Activated CD8-positive, alpha-beta memory T cell treated with anti-CD3 and anti-CD28 coated beads, Interleukin-2, amount 10 ng/mL, durations not matched to agents 7 days and 5 days (primary cell): ENCODE data around the gene TUBB. TPM values are rescaled to one million over a fixed set of nuclear protein-coding genes. Genes with fewer than 3 reads are reported as not detected.

Experiments used
- ATAC-seq: fragments of 150-1000 bp; cut with Tn5 transposase; one replicate; pipeline ENCODE4 v1.10.0; 2021; ENCODE audit warnings: moderate library complexity
- CTCF ChIA-PET: fragments of 350-600 bp; sonication (Branson Sonifier 250); formaldehyde crosslinking; loops from one replicate; lab custom pipeline; 2021; ENCODE audit warnings: antibody characterized with exemption; lab: Charles Lee
- DNase-seq: peaks from one replicate; pipeline ENCODE4 v3.0.0-alpha.2; 2020
- H3K27ac Mint-ChIP-seq: one replicate; pipeline ENCODE4 v1.8.0; 2021; ENCODE audit warnings: mild to moderate bottlenecking, mixed read lengths
- H3K27me3 Mint-ChIP-seq: one replicate; pipeline ENCODE4 v1.8.0; 2021; ENCODE audit warnings: mixed read lengths
- H3K36me3 Mint-ChIP-seq: one replicate; pipeline ENCODE4 v1.8.0; 2021; ENCODE audit warnings: mild to moderate bottlenecking, mixed read lengths
- H3K4me1 Mint-ChIP-seq: one replicate; pipeline ENCODE4 v1.8.0; 2021; ENCODE audit warnings: mixed read lengths
- H3K4me3 Mint-ChIP-seq: one replicate; pipeline ENCODE4 v1.8.0; 2021; ENCODE audit warnings: mild to moderate bottlenecking, moderate library complexity, mixed read lengths
- H3K9me3 Mint-ChIP-seq: one replicate; pipeline ENCODE4 v1.8.0; 2022; ENCODE audit warnings: low read depth, mixed read lengths
- total RNA-seq, 2 experiments: library from RNA; stranded (reverse); gene quantifications; one replicate each; pipeline ENCODE4 v1.2.3, GENCODE V29; 2021

TUBB gene
- total RNA-seq: 1,000 to 10,000 TPM; 1,499 to 1,522 TPM

DNA sequence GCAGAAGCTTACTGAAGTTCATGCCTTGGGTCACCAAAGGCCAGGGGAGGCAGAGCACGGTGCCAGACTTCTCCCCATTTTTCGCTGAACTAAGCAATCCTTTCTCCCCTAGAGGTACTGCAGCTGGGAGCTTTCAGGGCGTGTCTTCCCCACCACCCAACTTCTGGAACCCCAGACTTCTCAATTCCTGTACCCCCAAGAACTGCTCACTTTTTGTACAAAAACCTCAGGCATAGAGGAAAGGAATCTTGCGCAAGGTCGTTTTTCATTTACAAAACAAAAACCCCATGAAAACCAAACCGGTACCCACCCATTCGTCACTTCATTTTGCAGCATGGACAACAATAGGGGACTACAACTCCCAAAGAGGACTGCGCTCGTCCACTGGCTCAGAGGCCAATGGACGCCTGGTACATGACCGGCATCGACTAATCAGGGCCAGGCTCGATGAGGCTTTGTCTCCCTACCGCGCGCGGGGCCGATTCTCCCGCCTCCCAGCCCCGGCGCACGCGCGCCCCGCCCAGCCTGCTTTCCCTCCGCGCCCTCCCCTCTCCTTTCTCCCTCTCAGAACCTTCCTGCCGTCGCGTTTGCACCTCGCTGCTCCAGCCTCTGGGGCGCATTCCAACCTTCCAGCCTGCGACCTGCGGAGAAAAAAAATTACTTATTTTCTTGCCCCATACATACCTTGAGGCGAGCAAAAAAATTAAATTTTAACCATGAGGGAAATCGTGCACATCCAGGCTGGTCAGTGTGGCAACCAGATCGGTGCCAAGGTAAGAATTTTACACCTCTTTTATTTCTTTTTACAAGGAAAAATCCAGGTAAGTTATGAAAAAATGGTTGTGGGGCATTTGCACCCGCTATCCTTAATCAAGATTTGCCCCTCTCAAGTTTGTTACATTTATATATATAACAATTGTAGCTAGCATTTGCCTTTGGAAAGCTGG lies at the start of gene TUBB:
TUBB (plus strand) TSS at position 562 of the 947 bp plus-strand sequence; CDS start at position 717, 155 bp downstream.
- ATAC-seq (peak; percentile 72), DNase-seq (peak; percentile 98)
- Mint-ChIP-seq H3K27ac (peak within 1 kb of the TSS; percentile 95), H3K4me3 (peak within 1 kb of the TSS; percentile 99), H3K36me3 (peaks cover 64% of the 10 kb centered on the region), H3K4me1 (peaks cover 58% of the 10 kb centered on the region), H3K27me3 (no peaks in the 10 kb centered on the region), H3K9me3 (no peaks in the 10 kb centered on the region)
- CTCF ChIA-PET: interaction anchor here (0.7 to 32.1 kb wide), 13 partner anchors 9 to 179 kb away, joined by 3 to 936 read pairs (median 5); partner anchors contain the start of genes DHX16, FLOT1, MRPS18B and PPP1R10

DNA sequence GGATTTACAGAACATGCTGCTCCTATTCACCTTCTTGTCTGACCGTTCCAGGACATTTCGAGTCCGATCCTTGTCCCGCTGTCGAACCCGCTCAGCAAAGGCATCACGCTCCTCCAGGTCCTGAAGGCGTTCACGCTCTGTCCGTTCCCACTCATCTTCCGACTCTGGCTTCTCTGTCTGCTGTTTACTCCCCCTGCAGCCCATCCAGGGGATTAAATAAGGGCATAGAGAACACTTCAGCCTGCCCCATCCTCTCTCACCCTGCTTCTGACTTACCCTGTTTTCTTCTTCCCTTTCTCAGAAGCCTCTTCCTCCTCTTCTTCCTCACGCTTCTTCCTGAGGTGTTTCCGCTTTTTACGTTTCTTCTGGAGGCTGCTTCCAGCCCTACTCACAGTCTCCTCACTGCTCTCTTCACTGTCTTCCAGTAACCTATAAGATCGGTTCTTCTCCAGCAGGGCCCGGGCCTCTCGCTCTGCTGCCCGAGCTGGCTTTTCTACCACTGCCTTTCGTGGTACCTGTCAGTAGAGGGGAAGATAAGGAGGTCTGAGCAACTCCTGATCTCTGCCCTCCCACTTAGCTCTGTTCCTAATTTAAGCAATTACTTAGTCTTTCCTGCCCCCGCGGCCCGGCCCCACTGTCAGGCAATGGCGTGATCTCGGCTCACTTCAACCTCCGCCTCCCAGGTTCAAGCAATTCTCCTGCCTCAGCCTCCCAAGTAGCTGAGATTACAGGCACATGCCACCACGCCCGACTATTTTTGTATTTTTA lies 49.2 kb upstream of the TUBB start:
- Mint-ChIP-seq H3K4me3 (peak overlapping the region; percentile 94), H3K27me3 (no peaks in the 10 kb centered on the region), H3K9me3 (no peaks in the 10 kb centered on the region), H3K4me1 (peaks cover 35% of the 10 kb centered on the region), H3K36me3 (peaks cover 24% of the 10 kb centered on the region), H3K27ac (no peak overlapping the region)
- CTCF ChIA-PET: interaction anchor here (1.1 to 23.7 kb wide), 4 partner anchors 14 to 126 kb away, joined by 4 to 936 read pairs (median 6); partner anchors contain the start of genes FLOT1, MDC1 and TUBB
- no peak for ATAC-seq
- no peak for DNase-seq

DNA sequence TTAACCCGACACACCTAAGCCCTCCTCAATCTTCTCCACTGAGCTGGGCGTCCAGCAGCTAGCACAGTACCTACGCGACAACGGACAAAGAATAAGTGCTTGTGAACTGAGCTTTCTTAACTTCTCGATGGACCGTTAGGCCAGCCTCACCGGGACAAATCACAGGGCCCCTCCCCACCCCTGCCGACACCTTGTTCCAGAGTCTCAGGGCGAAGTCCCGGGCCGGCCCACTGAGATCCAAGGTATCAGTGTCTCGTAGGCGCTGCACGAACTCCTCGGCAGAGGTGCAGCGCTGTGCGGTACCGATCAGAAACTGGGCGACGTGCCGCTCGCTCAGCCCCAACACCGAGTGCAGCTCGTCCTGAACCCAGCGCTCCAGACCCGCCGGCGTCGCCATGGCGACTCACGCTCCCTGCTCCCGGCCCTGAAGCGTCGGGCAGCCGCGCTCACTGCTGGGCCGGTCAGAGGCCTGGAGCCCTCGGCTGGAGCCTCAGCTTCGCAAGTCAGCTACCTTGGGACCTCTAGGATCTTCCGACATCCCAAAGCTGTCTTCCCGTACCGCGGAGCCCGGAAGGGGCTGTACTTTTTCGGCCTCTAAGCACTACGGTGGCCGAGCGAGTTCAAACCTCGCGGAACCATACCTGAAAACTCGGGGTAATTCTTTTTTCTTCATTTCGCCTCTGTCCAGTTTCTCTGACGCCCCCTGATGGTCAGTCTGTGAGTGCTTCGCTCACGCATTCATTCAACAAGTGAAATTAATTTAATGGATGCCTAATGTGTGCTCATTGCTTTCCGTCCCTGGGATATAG lies 47.5 kb upstream of the TUBB start, which contains the start of gene DHX16:
DHX16 (minus strand) TSS at position 562 of the 809 bp plus-strand sequence; CDS start at position 397, 165 bp downstream.
- CTCF ChIA-PET: interaction anchor here (0.7 to 23.7 kb wide), 28 partner anchors 8 to 219 kb away, joined by 3 to 936 read pairs (median 6); partner anchors contain the start of genes ABCF1, FLOT1, MDC1 and NRM
- Mint-ChIP-seq H3K4me1 (peaks cover 38% of the 10 kb centered on the region), H3K27me3 (no peaks in the 10 kb centered on the region), H3K9me3 (no peaks in the 10 kb centered on the region), H3K4me3 (peak within 1 kb of the TSS; percentile 94), H3K36me3 (peaks cover 33% of the 10 kb centered on the region), H3K27ac (peak within 1 kb of the TSS; percentile 79)
- DNase-seq (peak; percentile 95), ATAC-seq (peak; percentile 85)

GRCh38 chr6:30676660-30677285 lies 43.4 kb upstream of the TUBB start:
- Mint-ChIP-seq H3K36me3 (peaks cover 53% of the 10 kb centered on the region), H3K4me1 (peaks cover 44% of the 10 kb centered on the region), H3K27ac (no peak overlapping the region), H3K27me3 (no peaks in the 10 kb centered on the region), H3K4me3 (no peak overlapping the region), H3K9me3 (no peaks in the 10 kb centered on the region)
- DNase-seq: no peak
- CTCF ChIA-PET: interaction anchor here (0.9 to 23.7 kb wide), 3 partner anchors 50 to 230 kb away, joined by 3 to 936 read pairs (median 4); partner anchors contain the start of genes FLOT1, MDC1 and TUBB
- ATAC-seq: no peak

- H3K36me3 Mint-ChIP-seq: peaks cover 76% of the 10 kb centered on the region
- H3K4me1 Mint-ChIP-seq: peaks cover 33% of the 10 kb centered on the region
- CTCF ChIA-PET: interaction anchor here (0.5 to 23.7 kb wide), 23 partner anchors 9 to 405 kb away, joined by 3 to 936 read pairs (median 4); partner anchors contain the start of genes ATAT1, FLOT1, IER3 and MDC1
- peak; percentile 94 for DNase-seq
- peak; percentile 56 for ATAC-seq
- no peaks in the 10 kb centered on the region for H3K9me3 Mint-ChIP-seq
- no peaks in the 10 kb centered on the region for H3K27me3 Mint-ChIP-seq
- peak overlapping the region; percentile 90 for H3K27ac Mint-ChIP-seq
- peak overlapping the region; percentile 90 for H3K4me3 Mint-ChIP-seq
Measured at GRCh38 chr6:30678964-30679726, 41.0 kb upstream of the TUBB start.

DNA sequence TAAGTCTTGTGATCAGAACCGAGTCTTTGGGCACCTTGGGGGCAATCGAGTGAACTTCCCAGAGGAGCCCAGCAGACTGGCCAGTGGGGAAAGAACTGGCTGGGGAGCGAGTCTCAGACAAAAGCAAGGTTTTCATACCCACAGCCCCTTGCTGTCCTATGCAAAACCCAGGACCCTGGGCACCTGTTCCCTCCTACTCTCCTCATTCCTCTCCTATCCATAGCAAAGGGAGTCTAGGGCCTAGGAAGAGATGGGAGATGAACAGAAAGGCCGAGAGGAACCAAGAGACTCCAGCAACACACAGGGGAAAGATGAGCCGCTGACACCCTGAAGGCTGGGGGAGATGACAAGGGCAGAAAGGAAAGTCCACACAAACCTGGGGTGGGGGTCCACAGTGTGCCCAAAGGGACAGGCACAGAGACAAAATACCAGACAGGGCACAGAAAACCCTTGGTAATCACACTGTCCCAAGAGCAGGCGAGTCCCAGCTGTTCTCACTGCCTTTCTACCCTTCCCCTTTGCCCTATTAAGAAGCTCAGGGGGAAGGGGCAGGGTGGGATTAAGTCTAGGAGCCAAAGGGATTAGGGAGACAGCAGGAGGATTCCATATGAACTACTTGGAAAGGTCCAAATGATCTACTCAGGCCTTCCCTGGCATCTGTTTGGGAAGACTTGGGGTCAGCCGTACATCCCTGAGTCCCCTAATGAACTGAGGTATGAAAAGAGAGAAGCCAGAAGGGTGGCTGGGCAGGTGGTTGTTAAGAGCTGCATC lies 40.2 kb upstream of the TUBB start:
- Mint-ChIP-seq H3K36me3 (peaks cover 78% of the 10 kb centered on the region), H3K27ac (peak overlapping the region; percentile 90), H3K9me3 (no peaks in the 10 kb centered on the region), H3K4me3 (peak overlapping the region; percentile 90), H3K4me1 (peaks cover 32% of the 10 kb centered on the region), H3K27me3 (no peaks in the 10 kb centered on the region)
- DNase-seq: peak; percentile 41
- CTCF ChIA-PET: interaction anchor here (0.7 to 23.7 kb wide), 10 partner anchors 8 to 199 kb away, joined by 3 to 936 read pairs (median 6); partner anchors contain the start of genes FLOT1, IER3, MDC1 and MRPS18B
- ATAC-seq: no peak

DNA sequence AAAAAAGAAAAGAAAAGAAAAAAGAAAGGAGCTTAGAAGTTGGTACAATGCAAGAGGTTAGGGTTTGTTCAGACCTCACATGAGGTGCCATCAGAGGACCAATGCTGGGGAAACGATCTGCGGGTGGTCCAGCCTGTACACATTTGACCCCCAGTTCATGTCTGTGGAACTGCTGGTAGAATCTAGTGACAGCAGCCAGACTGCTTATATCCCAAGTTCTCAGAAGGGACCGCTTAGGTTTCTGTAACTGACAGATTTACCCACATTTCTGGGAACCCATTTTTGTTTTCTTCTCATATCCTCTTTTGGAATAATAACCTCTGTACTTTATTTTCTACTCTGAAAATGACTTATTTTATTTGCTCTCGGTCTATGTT lies 38.4 kb upstream of the TUBB start:
- ATAC-seq: no peak
- Mint-ChIP-seq H3K36me3 (peaks cover 80% of the 10 kb centered on the region), H3K4me3 (peak overlapping the region; percentile 90), H3K27me3 (no peaks in the 10 kb centered on the region), H3K4me1 (peaks cover 25% of the 10 kb centered on the region), H3K9me3 (no peaks in the 10 kb centered on the region), H3K27ac (peak overlapping the region; percentile 90)
- peak; percentile 56 for DNase-seq
- CTCF ChIA-PET: interaction anchor here (0.9 to 23.7 kb wide), 8 partner anchors 10 to 398 kb away, joined by 3 to 936 read pairs (median 3); partner anchors contain the start of genes DHX16, FLOT1, MDC1 and TUBB

DNA sequence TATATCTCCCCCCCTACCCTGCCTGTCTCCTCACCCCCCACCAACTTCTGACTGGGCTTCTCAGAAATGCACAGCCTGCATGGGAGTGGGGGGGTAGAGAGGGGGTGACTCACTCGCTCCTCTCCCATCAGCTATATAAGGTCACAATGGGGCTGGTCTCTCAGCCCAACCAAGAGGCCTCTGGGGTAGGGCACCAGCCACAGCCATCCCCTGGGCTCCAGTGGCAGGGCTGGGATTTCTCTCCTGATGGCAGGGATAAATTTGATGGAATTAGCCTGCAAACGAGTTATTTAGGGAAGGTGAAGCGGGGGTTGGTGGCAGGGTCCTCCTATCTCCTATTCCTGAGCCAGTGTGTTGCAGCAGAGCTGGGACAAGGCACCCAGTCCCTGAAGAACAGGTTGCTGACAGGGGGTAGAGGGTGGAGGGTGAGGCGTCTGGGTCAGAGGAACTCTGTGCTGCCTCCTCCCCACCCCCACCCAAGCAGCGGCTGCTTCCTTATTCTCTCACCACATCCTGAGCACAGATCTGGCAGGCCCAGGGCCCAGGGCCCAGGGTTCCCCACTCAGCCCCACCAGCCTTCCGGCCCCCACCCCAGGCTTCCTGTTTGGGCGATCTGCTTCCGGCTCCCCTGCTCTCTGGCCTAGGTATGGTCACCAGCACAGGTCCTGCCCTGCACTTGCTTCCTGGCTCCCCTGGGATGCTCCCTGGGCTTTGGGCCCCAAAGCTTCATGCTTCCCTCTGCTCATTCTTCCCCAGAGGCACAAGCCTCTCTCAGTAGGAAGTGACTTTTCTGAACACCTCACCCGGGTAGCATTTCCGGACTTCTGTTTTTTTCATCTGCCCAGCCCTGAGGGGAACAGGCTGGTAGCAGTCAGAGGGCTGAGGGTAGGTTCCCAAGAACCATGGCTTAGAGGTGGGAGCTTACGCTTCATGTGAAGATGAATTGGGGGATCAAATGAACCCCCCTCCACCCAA lies 37.7 kb upstream of the TUBB start:
- peak overlapping the region; percentile 90 for H3K27ac Mint-ChIP-seq
- peak overlapping the region; percentile 90 for H3K4me3 Mint-ChIP-seq
- ATAC-seq: peak; percentile 59
- peaks cover 74% of the 10 kb centered on the region for H3K36me3 Mint-ChIP-seq
- no peaks in the 10 kb centered on the region for H3K27me3 Mint-ChIP-seq
- H3K9me3 Mint-ChIP-seq: no peaks in the 10 kb centered on the region
- DNase-seq: peak; percentile 97
- CTCF ChIA-PET: interaction anchor here (0.9 to 23.7 kb wide), 5 partner anchors 10 to 56 kb away, joined by 3 to 936 read pairs (median 3); partner anchors contain the start of genes DHX16, FLOT1, MDC1 and TUBB
- H3K4me1 Mint-ChIP-seq: peaks cover 22% of the 10 kb centered on the region

GRCh38 chr6:30683183-30683979 lies 36.8 kb upstream of the TUBB start:
- Mint-ChIP-seq H3K4me1 (peaks cover 31% of the 10 kb centered on the region), H3K36me3 (peaks cover 72% of the 10 kb centered on the region), H3K9me3 (no peaks in the 10 kb centered on the region), H3K27me3 (no peaks in the 10 kb centered on the region), H3K4me3 (peak overlapping the region; percentile 90), H3K27ac (peak overlapping the region; percentile 90)
- ATAC-seq (no peak), DNase-seq (peak; percentile 49)
- CTCF ChIA-PET: interaction anchor here (0.8 to 23.7 kb wide), 3 partner anchors 11 to 68 kb away, joined by 3 to 936 read pairs (median 8); partner anchors contain the start of genes DHX16, FLOT1, MDC1 and TUBB
